Activated CD4-positive, alpha-beta T cell treated with anti-CD3 and anti-CD28 coated beads for 4 hours (primary cell): Measurements from ENCODE around the gene TBC1D17.

Source experiments
- DNase-seq, 2 donors: peaks; one replicate each; pipeline ENCODE4 v3.0.0-alpha.2; 2020

Gene TBC1D17

DNA sequence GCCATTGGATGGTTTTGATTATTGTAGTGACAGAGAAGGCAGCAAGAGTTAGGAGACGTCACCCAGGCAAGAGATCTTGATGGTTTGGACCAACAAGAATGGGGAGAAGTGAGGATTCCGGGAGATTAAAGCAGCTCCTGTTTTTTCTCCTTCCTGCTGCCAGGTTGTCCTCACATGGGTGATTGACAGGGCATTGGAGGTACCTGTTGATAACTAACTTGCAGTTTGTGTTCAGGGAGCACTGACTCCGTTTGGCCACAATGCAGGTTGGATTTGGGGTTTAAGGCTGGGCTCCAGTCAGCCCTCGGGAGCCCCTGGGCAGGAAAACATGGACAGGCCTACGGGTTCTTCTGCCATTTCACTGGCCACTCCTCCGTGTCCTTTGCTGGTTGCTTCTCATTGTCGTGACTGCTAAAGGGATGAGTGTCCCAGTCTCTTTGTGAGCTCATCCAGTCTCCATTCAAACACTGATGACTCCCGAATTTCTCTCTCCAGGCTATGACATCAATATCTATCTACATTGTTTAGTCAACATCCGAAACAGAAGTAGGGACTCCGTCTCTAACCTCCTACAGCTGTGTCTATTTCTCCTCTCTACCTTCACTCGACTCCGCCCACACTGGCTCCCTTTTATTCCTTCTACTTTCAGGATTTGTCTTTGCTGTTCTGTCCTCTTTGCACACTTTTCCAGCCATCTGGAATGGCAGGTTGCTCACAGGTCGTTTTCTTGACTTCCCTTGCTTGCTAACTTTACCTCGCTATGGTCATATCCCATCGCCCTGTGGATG lies 27.9 kb upstream of the TBC1D17 start:
- DNase-seq = no peak

- no peak for DNase-seq
Observed at GRCh38 chr19:49850221-49850486, 27.3 kb upstream of the TBC1D17 start.

DNA sequence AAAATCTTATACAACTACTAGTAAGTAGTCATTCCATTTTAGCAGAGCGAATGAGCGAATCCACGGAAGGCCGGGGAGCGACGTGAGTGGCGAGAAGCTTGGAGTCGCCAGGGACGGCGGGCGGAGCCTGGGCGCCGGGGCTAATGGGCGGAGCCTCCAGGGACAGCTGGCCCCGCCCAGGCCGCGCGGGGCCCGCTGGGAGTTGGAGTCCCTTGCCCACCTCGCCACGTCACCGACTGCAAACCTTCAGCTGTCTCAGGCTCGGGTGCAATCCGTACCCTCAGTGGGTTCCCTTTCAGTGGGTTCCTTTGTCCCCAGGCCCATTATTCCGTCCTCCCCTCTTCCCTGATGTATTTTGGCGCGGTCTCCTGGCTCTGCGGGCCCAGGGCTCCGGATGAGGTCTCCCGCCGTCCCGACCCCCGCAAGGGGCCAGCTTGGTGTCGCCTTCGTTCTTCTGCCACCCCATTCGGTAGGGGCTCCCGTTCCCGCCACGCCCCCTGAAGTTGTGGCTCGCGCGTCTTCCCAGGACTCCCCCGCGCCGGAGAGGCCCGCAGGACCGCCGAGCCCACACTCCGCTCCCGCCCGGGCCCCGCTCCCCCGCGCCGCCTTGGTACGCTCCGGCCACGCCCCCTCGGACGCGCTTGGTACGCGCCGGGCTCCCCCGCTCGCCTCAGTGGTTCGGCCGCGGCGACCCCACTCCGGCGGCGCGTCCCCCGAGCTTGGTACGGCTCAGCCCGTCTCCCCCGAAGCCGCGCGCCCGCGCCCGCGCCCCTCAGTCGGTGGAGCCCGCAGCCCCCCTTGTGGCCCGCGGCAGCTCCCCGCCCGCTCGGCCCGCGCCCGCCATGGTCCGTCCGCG lies 26.8 kb upstream of the TBC1D17 start, which contains the start of gene PTOV1:
TSS of gene PTOV1 (plus strand) at position 673 of the 856 bp plus-strand sequence.
- DNase-seq = peak; percentile 85 to 87

- peak in 1 of 2 donors; percentile 40 for DNase-seq
Observed at GRCh38 chr19:49851456-49852259, 25.8 kb upstream of the TBC1D17 start.

DNA sequence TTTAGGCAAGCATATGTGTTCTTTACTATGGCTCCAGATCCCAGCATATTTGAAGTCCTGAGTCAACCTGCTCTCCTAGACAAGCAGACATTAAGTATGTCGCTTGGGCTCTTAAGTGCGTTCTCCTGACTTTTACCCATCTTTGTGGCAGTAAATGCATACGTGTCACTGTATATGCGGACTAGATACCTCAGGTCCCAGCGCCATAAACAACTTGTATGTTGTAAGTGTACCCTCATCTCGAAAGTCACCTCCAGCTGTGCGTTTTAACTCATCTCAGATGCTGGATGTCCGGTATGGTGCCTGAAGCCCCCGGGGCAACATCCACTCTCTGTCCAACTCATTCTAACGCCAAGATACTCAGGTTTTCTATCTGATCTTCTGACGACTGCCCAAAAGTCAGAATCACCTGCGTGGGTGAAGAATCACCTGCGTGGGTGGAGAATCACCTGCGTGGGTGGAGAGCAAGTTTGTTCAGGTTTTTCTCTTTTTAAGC lies 24.8 kb upstream of the TBC1D17 start:
- DNase-seq = no peak

DNA sequence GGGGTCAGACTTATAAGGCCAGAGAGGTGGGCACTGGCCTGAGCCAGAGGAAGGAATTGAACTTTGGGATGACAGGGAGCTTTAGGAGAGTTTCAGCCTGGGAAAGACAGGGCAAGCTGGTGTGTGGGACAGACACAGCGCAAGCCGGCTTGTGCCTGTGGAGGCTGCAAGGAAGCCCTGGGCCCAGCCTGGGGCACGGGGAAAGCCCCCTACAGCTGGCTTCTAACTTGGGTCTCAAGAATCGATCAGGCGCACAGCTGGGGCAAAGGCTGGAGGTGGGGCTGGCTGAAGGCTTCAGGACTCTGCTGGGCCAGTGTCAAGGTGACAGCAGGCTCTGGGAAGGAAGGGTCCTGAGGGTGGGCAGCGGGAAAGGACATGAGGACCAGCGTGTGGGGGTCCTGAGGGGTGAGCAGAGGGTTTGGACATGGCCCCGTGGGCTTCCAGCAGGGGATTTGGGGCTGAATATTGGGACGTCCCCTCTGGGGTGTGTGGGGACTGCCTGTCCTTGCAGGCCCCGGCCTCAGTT lies 23.6 kb upstream of the TBC1D17 start:
- no peak for DNase-seq

GRCh38 chr19:49854378-49855263 lies 22.9 kb upstream of the TBC1D17 start:
- DNase-seq = no peak

- no peak for DNase-seq
Observed at GRCh38 chr19:49855277-49855675, 22.2 kb upstream of the TBC1D17 start.

GRCh38 chr19:49855676-49856573 lies 21.6 kb upstream of the TBC1D17 start:
- no peak for DNase-seq

GRCh38 chr19:49856574-49857021 lies 20.9 kb upstream of the TBC1D17 start:
- no peak for DNase-seq

- no peak for DNase-seq
Observed at GRCh38 chr19:49857061-49857837, 20.3 kb upstream of the TBC1D17 start.

- DNase-seq = no peak
Observed at GRCh38 chr19:49857838-49858087, 19.7 kb upstream of the TBC1D17 start.

DNA sequence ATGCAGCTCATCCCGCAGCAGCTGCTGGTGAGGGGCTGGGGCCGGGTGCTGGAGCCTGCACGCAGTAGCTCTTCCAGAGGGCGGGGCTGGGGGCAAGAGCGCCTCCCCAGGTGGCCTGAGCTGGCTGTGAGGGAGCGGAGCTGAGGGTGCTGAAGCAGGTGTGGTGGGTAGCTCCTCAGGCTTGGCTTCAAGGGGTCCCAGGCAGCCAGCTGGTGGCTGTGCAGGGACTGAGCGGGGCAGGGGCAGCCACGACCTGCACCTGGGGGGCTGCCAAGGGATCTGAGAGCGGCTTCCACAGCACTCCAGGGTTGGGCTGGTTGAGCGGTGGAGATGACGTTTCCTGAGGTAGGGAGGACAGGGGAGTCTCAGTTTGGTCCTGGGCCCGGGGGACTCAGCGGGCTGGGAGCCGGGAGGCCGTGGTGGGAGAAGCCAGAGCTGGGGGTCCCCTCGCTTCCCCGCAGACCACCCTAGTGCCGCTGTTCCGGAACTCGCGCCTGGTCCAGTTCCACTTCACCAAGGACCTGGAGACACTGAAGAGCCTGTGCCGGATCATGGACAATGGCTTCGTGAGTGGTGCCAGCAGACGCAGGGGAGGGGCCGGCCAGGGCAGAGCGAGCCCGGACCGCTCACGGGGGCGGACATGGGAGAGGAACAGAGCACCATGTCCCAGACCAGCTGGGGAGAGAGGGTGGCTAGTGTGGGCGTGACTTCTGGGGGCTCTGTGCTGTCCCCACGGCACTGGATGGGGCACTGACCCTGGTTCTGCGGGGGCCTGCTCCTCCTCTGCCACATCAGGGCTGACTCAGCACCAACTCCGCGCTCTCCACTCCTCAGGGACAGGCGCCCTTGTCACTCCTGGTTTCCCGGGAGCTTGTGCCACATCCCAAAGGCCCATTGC lies 19.2 kb upstream of the TBC1D17 start:
- DNase-seq = no peak

GRCh38 chr19:49859682-49860335 lies 17.7 kb upstream of the TBC1D17 start:
- no peak for DNase-seq

- no peak for DNase-seq
Observed at GRCh38 chr19:49860336-49861102, 17.0 kb upstream of the TBC1D17 start.

DNA sequence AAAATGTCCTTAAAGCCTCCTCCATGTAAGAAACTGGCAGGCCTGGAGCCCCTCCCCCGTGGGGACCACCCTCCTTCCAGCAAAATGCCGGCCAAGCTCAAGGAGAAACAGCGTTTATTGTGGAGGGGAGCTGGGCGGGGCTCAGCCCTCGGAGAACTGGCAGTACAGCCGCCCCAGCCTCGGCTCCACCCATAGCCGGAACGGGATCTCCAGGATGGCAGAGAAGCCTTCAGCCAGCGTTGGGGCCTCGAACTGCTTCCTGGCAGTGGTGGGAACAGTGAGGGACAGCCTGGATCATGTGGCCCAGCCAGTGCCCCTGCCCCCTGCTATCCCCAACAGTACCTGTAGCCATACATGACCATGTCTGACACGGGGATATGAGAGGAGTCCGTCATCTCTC lies 16.4 kb upstream of the TBC1D17 start:
- no peak for DNase-seq

DNA sequence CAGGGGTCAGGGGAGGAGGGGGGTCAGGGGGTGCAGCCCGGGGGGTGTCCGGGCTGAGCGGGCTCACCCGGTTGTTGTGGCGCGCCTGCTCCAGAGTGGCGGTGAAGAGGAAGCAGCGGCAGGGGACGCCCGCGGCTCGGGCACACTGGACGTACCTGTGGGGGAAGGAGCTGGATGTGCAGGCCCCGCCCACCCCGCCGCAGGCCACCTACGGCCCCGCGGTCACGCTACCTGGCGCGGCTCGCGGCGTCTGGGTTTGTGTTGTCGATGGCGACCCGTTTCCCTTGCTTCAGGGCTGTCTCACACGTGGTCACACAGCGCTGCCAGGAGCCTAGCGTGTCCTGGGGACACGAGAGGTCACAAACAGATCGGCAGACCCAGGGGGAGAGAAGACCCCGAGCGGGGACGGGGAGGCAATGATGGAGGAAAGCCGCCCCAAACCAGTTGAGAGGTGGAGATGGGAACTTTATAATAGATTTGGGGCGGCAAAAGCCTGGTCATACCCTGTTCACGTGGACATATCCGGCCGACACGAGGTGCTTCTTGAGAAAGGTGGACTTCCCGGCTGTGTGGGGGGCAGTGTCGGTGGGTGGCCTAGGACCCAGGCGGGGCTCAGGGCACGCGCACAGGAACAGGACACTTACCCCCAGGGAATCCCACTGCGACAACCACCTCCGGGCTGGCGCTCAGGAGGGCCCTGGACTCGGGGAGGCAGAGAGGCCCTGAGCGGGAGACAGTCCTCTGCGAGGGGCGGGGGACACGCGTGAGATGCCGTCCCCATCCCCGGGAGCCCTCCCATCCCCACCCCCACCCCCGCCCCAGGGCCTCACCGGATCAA lies 15.7 kb upstream of the TBC1D17 start:
- DNase-seq = no peak
